HG03196 (cell line): ENCODE data around the gene COA5.

ENCODE experiments used
- ATAC-seq: cut with Tn5 transposase; IDR thresholded peaks from one replicate; pipeline ENCODE4 v1.9.1; 2021; ENCODE audit not compliant: unreplicated experiment

The COA5 gene

GRCh38 chr2:98572676-98573075 is 35.6 kb downstream of the COA5 start:
- ATAC-seq = no peak

GRCh38 chr2:98572211-98572610 is 36.1 kb downstream of the COA5 start:
- no peak for ATAC-seq

- ATAC-seq = no peak
Observed at GRCh38 chr2:98571796-98572195, 36.5 kb downstream of the COA5 start.

GRCh38 chr2:98571121-98571701 is 37.1 kb downstream of the COA5 start:
- no peak for ATAC-seq

GRCh38 chr2:98570356-98570755 is 38.0 kb downstream of the COA5 start:
- ATAC-seq = no peak

- ATAC-seq = no peak
Observed at GRCh38 chr2:98569915-98570314, 38.4 kb downstream of the COA5 start.

- ATAC-seq = no peak
Observed at GRCh38 chr2:98569197-98569793, 39.0 kb downstream of the COA5 start.

GRCh38 chr2:98568161-98568956 is 40.0 kb downstream of the COA5 start:
- no peak for ATAC-seq

- no peak for ATAC-seq
Observed at GRCh38 chr2:98565941-98566340, 42.4 kb downstream of the COA5 start.

- ATAC-seq = no peak
Observed at GRCh38 chr2:98565286-98565860, 42.9 kb downstream of the COA5 start.

GRCh38 chr2:98564541-98565132 is 43.7 kb downstream of the COA5 start:
- no peak for ATAC-seq

GRCh38 chr2:98563394-98563793 is 44.9 kb downstream of the COA5 start:
- no peak for ATAC-seq

GRCh38 chr2:98561902-98562695 is 46.2 kb downstream of the COA5 start:
- no peak for ATAC-seq

- no peak for ATAC-seq
Observed at GRCh38 chr2:98561018-98561417, 47.3 kb downstream of the COA5 start.

GRCh38 chr2:98560256-98560771 is 48.0 kb downstream of the COA5 start:
- no peak for ATAC-seq

- no peak for ATAC-seq
Observed at GRCh38 chr2:98559581-98559980, 48.7 kb downstream of the COA5 start.

- ATAC-seq = no peak
Observed at GRCh38 chr2:98558852-98559530, 49.3 kb downstream of the COA5 start.

- no peak for ATAC-seq
Observed at GRCh38 chr2:98556344-98557033, 51.8 kb downstream of the COA5 start.

GRCh38 chr2:98555696-98556095 is 52.6 kb downstream of the COA5 start:
- no peak for ATAC-seq
